ENCODE results near the gene DCAF12. TPM values are rescaled to one million over a fixed set of nuclear protein-coding genes. Genes with fewer than 3 reads are reported as not detected.
A peak's percentile ranks its signal among the peaks of the same experiment; 100 is the strongest.
"Not testable (repeated sequence)": the region's sequence is repeated elsewhere in the genome, so short reads cannot be mapped to it uniquely, and the experiment has no call there.

The DCAF12 gene
- total RNA-seq, 4 donors from 2014 or later = 17.9 to 25.0 (median 21.9) TPM

DNA sequence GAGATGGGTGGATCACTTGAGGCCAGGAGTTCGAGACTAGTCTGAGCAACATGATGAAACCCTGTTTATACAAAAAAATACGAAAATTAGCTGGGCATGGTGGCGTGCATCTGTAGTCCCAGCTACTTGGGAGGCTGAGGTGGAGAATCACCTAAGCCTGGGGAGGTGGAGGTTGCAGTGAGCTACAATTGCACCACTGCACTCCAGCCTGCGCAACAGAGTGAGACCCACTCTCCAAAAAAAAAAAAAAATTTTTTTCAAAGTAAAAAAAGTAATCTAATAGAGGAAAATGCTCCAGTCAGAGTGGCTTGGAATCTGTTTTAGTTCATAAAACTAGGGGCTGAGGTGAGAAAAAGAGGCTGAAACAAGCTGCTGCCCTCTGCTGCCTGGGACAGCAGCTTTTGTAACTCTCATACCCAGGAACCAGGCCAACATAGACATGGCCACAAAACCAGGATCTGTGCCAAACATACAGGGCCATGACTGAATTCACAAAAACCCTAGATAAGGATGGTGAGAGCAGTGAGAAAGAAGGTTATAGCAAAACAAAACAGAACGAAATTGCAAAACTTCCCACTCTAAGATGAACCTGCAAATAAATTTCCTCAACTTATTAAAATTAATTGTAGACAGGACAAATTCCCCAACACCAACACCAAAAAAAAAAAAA, 13.1 kb upstream of the DCAF12 start:
- intact Hi-C loops (cut with DNase I) = no loop called here
- 79% methylated on average over 5 of the region's 5 CpGs for WGBS

DNA sequence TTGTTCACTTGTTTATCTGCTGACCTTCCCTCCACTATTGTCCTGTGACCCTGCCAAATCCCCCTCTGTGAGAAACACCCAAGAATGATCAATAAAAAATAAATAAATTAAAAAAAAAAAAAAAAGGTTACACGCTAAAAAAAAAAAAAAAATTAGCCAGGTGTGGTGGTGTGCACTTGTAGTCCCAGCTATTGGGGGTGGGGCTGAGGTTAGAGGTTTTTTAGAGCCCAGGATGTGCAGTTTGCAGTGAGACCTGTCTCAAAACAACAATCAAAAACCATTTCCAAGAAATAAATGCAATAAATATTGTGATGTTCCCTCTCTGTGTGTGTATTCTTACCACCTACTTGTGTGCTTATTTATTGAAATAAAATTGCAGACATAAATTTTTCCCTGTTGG, 12.1 kb upstream of the DCAF12 start:
- H3K36me3 ChIP-seq; H3K27me3 ChIP-seq; intact Hi-C loops (cut with DNase I); DNase-seq (ENCODE audit: extremely low spot score); H3K9me3 ChIP-seq; H3K4me3 ChIP-seq; H3K4me1 ChIP-seq; H3K27ac ChIP-seq (replicated peaks in 1 of 4): not testable (repeated sequence)
- 96% methylated on average over 1 of the region's 1 CpG for WGBS

More for the DNA sequence above, 13.1 kb upstream of the DCAF12 start:
- Histone ChIP-seq H3K4me3 (no peak overlapping the region), H3K36me3 (no peaks in the 10 kb centered on the region), H3K27me3 (no peaks in the 10 kb centered on the region), H3K4me1 (peaks cover 0 to 9% (median 3%) of the 10 kb centered on the region in 4 donors), H3K9me3 (no peaks in the 10 kb centered on the region), H3K27ac (replicated peaks in 1 of 4) (no peak overlapping the region)
- TF ChIP-seq EP300 (IDR thresholded peaks at IDR 0.05) = no peak
- TF ChIP-seq POLR2AphosphoS5 (IDR thresholded peaks at IDR 0.05) = peak in 1 of 2 donors; percentile 22
- peak in 2 of 3 experiments; percentile 20 to 37 for TF ChIP-seq CTCF (IDR thresholded peaks at IDR 0.05)
- TF ChIP-seq POLR2A (IDR thresholded peaks at IDR 0.05; ENCODE audit: low read depth) = no peak
- no peak for DNase-seq (ENCODE audit: extremely low spot score)

DNA sequence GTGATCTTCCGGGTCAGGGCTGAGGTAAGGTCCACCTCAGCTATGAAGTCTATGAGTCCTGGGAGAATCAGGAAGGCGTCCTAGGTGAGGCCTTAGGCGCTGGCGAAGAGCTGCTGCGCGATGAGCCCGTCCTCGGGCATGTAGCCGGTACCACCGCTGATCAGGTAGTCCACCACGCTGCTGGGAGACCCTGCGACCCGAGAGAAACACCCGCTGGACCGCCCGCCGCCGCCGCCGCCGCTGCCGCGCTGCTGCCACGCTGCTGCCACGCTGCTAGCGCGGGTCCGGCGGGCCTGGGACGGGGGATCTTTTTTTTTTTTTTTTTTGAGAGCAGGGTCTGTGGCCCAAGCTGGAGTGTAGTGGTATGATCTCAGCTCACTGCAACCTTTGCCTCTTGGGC, 8.0 kb upstream of the DCAF12 start:
- no peak for TF ChIP-seq EP300 (IDR thresholded peaks at IDR 0.05)
- no peak for TF ChIP-seq POLR2AphosphoS5 (IDR thresholded peaks at IDR 0.05)
- no peak for TF ChIP-seq CTCF (IDR thresholded peaks at IDR 0.05)
- no peak for TF ChIP-seq POLR2A (IDR thresholded peaks at IDR 0.05; ENCODE audit: low read depth)
- Histone ChIP-seq H3K36me3 (no peaks in the 10 kb centered on the region), H3K4me1 (peaks cover 0 to 2% (median under 1%) of the 10 kb centered on the region in 4 donors), H3K4me3 (no peak overlapping the region), H3K9me3 (no peaks in the 10 kb centered on the region), H3K27ac (replicated peaks in 1 of 4) (no peak overlapping the region), H3K27me3 (no peaks in the 10 kb centered on the region)
- intact Hi-C loops (cut with DNase I) = no loop called here
- 93% methylated on average over 29 of the region's 30 CpGs for WGBS
- DNase-seq (ENCODE audit: extremely low spot score) = no peak

DNA sequence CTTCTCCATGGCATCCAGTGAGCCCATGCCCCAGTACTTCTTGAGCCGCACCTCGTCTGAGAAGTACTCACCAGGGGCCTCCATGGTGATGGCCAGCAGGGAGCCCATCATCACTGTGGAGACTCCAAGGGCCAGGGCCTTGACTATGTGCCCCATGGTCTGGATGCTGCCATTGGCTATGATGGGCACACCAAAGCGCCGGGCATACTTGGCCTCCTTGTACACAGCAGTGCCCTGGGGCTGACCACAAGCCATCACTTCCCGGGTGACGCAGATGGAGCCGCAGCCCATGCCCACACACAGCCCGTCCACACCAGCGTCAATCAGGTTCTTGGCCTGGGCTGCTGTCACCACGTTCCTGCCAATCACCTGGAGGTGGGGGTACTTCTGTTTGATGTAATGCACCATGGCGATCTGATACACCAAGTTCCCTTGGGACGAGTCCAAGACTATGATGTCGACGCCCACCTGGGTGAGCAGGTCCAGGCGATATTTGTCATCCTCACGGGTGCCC, 7.0 kb upstream of the DCAF12 start:
- no peak overlapping the region for H3K4me3 ChIP-seq
- H3K4me1 ChIP-seq = no peaks in the 10 kb centered on the region
- no peak for DNase-seq (ENCODE audit: extremely low spot score)
- no peaks in the 10 kb centered on the region for H3K36me3 ChIP-seq
- H3K9me3 ChIP-seq = no peaks in the 10 kb centered on the region
- H3K27me3 ChIP-seq = no peaks in the 10 kb centered on the region
- TF ChIP-seq CTCF (IDR thresholded peaks at IDR 0.05) (no peak), POLR2A (IDR thresholded peaks at IDR 0.05; ENCODE audit: low read depth) (no peak), POLR2AphosphoS5 (IDR thresholded peaks at IDR 0.05) (no peak)
- WGBS = no CpG with 5 or more reads among the region's 16 CpGs
- intact Hi-C loops (cut with DNase I) = no loop called here
- H3K27ac ChIP-seq (replicated peaks in 1 of 4) = no peak overlapping the region

- H3K36me3 ChIP-seq = no peaks in the 10 kb centered on the region
- DNase-seq (ENCODE audit: extremely low spot score) = no peak
- H3K27me3 ChIP-seq = no peaks in the 10 kb centered on the region
- no peak overlapping the region for H3K27ac ChIP-seq (replicated peaks in 1 of 4)
- no peaks in the 10 kb centered on the region for H3K9me3 ChIP-seq
- TF ChIP-seq POLR2A (IDR thresholded peaks at IDR 0.05; ENCODE audit: low read depth) (no peak), POLR2AphosphoS5 (IDR thresholded peaks at IDR 0.05) (no peak), CTCF (IDR thresholded peaks at IDR 0.05) (no peak), EP300 (IDR thresholded peaks at IDR 0.05) (no peak)
- no peak overlapping the region for H3K4me3 ChIP-seq
- intact Hi-C loops (cut with DNase I) = no loop called here
- 94% methylated on average over 7 of the region's 7 CpGs for WGBS
- H3K4me1 ChIP-seq = peaks cover 5 to 8% (median 7%) of the 10 kb centered on the region in 4 donors
These were observed 5.1 kb upstream of the DCAF12 start for GRCh38 chr9:34131571-34131970.

Measured in esophagus muscularis mucosa (tissue), 4 donors.